Kidney epithelial cell (primary cell): ENCODE results near the gene B9D2. TPM values are rescaled to one million over a fixed set of nuclear protein-coding genes. Genes with fewer than 3 reads are reported as not detected.

Experiments
- DNase-seq: peaks from one replicate; pipeline ENCODE4 v3.0.0-alpha.2; 2010; ENCODE audit warnings: low read depth
- H3K27me3 ChIP-seq: 2 replicates; pipeline ENCODE4 v1.6.0; 2011; ENCODE audit warnings: low read length; ENCODE audit not compliant: control insufficient read depth, insufficient read depth
- H3K36me3 ChIP-seq: 2 replicates; pipeline ENCODE4 v1.5.1; 2011; ENCODE audit warnings: low read length; ENCODE audit not compliant: control insufficient read depth, insufficient read depth
- H3K4me3 ChIP-seq: 2 replicates; pipeline ENCODE4 v1.5.1; 2011; ENCODE audit warnings: low read depth, mild to moderate bottlenecking, control low read depth, low read length
- total RNA-seq: library from RNA; depleted of rRNA; stranded (reverse); fragments of >200 nt; gene quantifications from 2 replicates; pipeline ENCODE4 v1.2.3, GENCODE V29; 2015
- TF ChIP-seq, protein P1 (sequence below): IDR thresholded peaks from 2 replicates; pipeline ENCODE4 v1.5.1; 2011; ENCODE audit warnings: mild to moderate bottlenecking, moderate library complexity, low read length, control low read depth, inconsistent platforms; ENCODE audit not compliant: insufficient read depth, poor library complexity, severe bottlenecking

Gene B9D2
- total RNA-seq, 1 donor from 2014 or later: 5.7 TPM

DNA sequence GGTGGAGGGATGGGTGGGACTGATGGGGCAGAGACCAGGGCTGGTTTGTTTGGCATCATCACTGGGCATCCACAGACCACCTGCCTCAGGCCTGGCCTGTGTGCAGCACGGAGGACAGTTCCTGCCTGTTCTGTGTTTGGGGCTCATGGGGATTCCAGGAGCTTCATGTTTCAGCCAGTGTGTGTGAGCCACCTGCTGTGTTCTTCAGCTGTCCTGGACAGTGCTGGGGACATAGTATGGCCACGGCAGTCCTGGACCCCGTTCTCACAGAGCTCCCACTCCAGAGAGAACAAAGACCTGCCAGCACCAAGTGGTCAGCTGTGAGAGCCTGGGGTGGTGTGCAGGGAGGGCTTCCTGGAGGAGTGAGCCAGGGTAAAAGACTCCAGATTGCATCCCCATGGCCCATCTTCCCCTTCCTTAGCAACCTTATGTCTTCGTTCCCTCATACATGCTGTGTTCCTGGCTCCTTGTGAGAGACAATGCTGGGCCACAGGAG is 55.9 kb downstream of the B9D2 start:
- Histone ChIP-seq H3K4me3 (no peak overlapping the region), H3K27me3 (no peaks in the 10 kb centered on the region), H3K36me3 (peaks cover 5% of the 10 kb centered on the region)
- DNase-seq: no peak
- TF ChIP-seq, protein P1, sequence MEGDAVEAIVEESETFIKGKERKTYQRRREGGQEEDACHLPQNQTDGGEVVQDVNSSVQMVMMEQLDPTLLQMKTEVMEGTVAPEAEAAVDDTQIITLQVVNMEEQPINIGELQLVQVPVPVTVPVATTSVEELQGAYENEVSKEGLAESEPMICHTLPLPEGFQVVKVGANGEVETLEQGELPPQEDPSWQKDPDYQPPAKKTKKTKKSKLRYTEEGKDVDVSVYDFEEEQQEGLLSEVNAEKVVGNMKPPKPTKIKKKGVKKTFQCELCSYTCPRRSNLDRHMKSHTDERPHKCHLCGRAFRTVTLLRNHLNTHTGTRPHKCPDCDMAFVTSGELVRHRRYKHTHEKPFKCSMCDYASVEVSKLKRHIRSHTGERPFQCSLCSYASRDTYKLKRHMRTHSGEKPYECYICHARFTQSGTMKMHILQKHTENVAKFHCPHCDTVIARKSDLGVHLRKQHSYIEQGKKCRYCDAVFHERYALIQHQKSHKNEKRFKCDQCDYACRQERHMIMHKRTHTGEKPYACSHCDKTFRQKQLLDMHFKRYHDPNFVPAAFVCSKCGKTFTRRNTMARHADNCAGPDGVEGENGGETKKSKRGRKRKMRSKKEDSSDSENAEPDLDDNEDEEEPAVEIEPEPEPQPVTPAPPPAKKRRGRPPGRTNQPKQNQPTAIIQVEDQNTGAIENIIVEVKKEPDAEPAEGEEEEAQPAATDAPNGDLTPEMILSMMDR: no peak

DNA sequence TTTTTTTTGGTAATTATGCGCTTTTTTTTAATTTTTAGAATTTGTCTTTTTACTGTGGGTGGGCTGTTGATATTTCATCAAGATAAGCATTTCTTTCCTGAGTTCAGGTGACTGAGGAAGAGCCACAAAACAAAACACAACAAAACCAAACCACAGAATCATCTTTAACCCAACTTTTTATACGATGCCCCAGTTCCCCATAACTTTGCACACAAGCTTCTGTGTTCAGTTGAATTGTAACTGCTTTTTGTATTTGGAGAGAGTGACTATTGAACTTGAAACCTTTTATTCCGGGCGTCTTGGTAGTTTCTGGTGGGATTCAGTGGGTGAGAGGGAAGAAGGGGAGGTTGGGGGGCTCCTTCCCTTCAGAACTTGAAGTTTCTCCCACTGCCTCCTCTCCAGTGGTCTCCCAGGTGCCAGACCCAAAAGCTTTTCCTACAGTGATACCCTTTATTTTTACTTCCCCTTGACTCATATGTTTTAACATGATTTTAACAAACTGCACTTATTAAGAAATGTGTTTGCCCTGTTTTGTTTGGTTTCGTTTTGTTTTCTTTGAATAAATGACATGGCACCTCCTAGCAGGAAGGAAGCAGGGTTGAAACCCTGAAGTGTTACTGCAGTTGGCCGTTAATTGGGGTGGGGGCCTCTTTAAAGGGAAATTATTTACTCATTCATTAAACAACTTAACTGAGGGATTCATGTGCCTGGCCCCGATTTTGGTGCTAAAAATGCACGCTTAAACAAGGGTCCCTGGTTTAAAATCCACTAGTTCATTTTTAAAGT is 56.7 kb downstream of the B9D2 start:
- TF ChIP-seq, protein P1: no peak
- no peak for DNase-seq
- Histone ChIP-seq H3K27me3 (no peaks in the 10 kb centered on the region), H3K4me3 (no peak overlapping the region), H3K36me3 (peaks cover 5% of the 10 kb centered on the region)

DNA sequence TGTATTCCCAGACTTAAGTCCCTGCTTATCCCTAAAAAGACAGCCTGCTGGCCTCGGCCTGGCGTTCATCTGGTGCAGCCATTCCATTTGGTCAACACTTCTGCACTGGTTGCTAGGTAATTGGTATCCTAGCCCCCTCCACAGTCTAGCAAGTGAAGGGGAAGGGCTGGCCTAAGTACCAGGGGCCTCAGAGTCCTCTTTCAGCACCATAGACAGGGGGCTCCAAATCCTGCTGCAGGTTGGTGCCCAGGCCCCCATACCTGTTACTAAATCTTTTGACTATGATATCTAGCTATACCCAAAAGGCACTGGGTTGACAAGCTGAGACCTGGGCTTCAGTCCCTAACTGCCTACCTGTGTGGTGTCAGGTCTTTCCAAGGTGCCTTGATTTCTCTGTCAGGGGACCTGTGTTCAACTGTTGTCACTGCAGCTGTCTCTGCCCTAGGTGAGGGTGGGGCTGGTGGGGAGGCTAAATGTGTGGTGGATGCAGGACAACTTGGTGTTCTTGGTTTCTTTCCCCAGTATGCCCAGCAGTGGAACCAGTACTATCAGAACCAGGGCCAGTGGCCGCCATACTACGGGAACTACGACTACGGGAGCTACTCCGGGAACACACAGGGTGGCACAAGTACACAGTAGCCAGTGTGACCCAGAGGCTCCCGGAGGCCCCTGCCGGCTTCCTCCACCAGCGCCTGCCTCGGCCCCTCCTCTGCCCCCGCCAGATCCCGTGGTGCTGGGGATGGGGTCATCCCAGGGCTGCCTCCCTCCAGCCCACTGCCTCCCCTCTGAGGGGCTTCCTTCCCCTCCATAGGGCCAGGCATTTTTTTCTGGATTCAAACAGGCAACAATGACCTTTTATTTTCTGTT is 57.8 kb downstream of the B9D2 start:
- Histone ChIP-seq H3K36me3 (peaks cover 5% of the 10 kb centered on the region), H3K27me3 (no peaks in the 10 kb centered on the region), H3K4me3 (no peak overlapping the region)
- no peak for DNase-seq
- TF ChIP-seq, protein P1: no peak

DNA sequence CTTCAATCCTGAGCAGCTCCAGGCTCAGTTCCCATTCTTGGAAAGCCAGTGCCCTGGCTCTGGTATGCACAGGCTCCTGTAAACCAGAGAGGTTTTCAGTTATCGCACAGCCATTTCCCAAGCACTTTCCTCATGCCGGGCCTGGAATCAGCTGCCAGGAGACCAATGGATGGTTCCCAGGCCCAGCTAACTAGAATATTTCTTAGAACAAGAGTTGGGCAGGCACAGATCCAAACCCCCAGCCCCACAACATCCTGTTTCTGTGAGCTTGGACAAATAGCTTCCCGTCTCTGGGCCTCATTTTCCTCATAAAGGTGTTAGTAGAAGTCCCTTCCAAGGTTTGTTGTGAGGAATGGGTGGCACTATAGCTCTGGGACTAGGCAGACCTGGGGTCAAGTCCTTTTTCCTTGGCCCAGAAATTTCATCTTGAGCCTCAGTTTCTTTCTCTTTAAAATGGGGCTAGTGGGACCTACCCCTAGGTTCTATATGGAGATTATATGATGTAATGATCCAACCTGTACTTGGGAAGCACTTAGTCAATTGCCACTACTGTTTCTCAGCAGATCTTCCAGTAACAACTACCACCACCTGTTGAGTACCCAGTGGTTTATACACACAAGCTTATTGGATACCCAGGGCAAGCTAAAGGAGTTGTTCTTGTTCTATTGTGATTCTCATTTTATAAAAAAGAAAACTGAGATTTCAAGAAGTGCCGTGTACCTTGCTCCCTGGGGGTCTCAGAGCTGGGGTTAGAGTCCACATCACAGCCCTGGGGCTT is 59.1 kb downstream of the B9D2 start:
- no peaks in the 10 kb centered on the region for H3K27me3 ChIP-seq
- no peak for DNase-seq
- no peak overlapping the region for H3K4me3 ChIP-seq
- H3K36me3 ChIP-seq: peaks cover 5% of the 10 kb centered on the region
- TF ChIP-seq, protein P1: no peak

Other genes with a start within 250 kb of the B9D2 start
- gene CYP2F1, start 249.7 kb downstream of the B9D2 start, total RNA-seq: not detected in 2 replicates
- gene CYP2S1, start 170.9 kb downstream of the B9D2 start, total RNA-seq: 3.1 and 4.9 TPM in 2 replicates
- 128 and 138 TPM in 2 replicates for gene AXL, start 144.9 kb downstream of the B9D2 start, total RNA-seq
- 132 and 142 TPM in 2 replicates for gene HNRNPUL1, start 99.8 kb downstream of the B9D2 start, total RNA-seq
- 14.8 and 17.3 TPM in 2 replicates for gene CCDC97, start 54.0 kb downstream of the B9D2 start, total RNA-seq
- gene TGFB1, start 10.2 kb downstream of the B9D2 start, total RNA-seq: 25.7 and 35.2 TPM in 2 replicates
- 1.6 and 4.6 TPM in 2 replicates for gene TMEM91, start 12.4 kb upstream of the B9D2 start, total RNA-seq
- 27.0 and 31.6 TPM in 2 replicates for gene EXOSC5, start 33.2 kb upstream of the B9D2 start, total RNA-seq
- gene BCKDHA, start 33.7 kb upstream of the B9D2 start, total RNA-seq: 49.5 and 51.5 TPM in 2 replicates
- 1.2 and 2.7 TPM in 2 replicates for gene B3GNT8, start 63.2 kb upstream of the B9D2 start, total RNA-seq
- gene DMAC2, start 75.8 kb upstream of the B9D2 start, total RNA-seq: 62.0 and 63.7 TPM in 2 replicates
- gene ERICH4, start 79.0 kb upstream of the B9D2 start, total RNA-seq: not detected in 2 replicates
- gene CEACAM21, start 212.0 kb upstream of the B9D2 start, total RNA-seq: not detected in 2 replicates